ENCODE data around the gene MED12L. TPM values are rescaled to one million over a fixed set of nuclear protein-coding genes. Genes with fewer than 3 reads are reported as not detected.
"Not testable (repeated sequence)": the region's sequence is repeated elsewhere in the genome, so short reads cannot be mapped to it uniquely, and the experiment has no call there.

Gene MED12L
- total and polyA plus RNA-seq, 10 of the 15 experiments (the other 5 are each of a cell fraction or from before 2014, with no cell fraction given): 0.01 to 0.06 (median 0.03) TPM; not detected in 2

DNA sequence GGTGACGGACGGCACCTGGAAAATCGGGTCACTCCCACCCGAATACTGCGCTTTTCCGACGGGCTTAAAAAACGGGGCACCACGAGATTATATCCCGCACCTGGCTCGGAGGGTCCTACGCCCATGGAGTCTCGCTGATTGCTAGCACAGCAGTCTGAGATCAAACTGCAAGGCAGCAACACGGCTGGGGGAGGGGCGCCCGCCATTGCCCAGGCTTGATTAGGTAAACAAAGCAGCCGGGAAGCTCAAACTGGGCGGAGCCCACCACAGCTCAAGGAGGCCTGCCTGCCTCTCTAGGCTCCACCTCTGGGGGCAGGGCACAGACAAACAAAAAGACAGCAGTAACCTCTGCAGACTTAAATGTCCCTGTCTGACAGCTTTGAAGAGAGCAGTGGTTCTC is 156.5 kb downstream of the MED12L start:
- H3K4me3 ChIP-seq; H4K20me1 ChIP-seq (ENCODE audit: control insufficient read depth, insufficient read depth); H3K4me2 ChIP-seq (ENCODE audit: control insufficient read depth, insufficient read depth); H3K9ac ChIP-seq (ENCODE audit: control insufficient read depth, insufficient read depth, low read length); H2AFZ ChIP-seq (ENCODE audit: control insufficient read depth, low read depth, low read length); CTCF ChIA-PET; FAIRE-seq; H3K27me3 ChIP-seq (replicated peaks in 1 of 2; ENCODE audit: control insufficient read depth in 2 of 2, insufficient read depth in 2 of 2, low read length in 1 of 2); H3K79me2 ChIP-seq (ENCODE audit: control insufficient read depth, insufficient read depth, low read length); H3K36me3 ChIP-seq (ENCODE audit: control insufficient read depth in 2 of 2, insufficient read depth in 2 of 2, low read length in 1 of 2); BruUV-seq (replicated peaks); H3K4me1 ChIP-seq (ENCODE audit: control insufficient read depth, insufficient read depth, low read length); ATAC-seq; RAD21 ChIA-PET (ENCODE audit: unreplicated experiment); DNase-seq (ENCODE audit: low read depth, low spot score); SMC1A ChIA-PET (ENCODE audit: uncharacterized antibody, unreplicated experiment); H3K9me3 ChIP-seq (replicated peaks; ENCODE audit: control insufficient read depth, insufficient read depth, low read length); POLR2A ChIA-PET; H3K27ac ChIP-seq (ENCODE audit: control insufficient read depth, insufficient read depth); in situ Hi-C loops (cut with MboI); intact Hi-C loops (cut with micrococcal nuclease; ENCODE audit: unreplicated experiment): not testable (repeated sequence)
- WGBS (ENCODE audit: insufficient coverage, insufficient replicate concordance, low lambda C conversion rate, missing lambda C conversion rate): 55% methylated on average over 18 of the region's 18 CpGs

DNA sequence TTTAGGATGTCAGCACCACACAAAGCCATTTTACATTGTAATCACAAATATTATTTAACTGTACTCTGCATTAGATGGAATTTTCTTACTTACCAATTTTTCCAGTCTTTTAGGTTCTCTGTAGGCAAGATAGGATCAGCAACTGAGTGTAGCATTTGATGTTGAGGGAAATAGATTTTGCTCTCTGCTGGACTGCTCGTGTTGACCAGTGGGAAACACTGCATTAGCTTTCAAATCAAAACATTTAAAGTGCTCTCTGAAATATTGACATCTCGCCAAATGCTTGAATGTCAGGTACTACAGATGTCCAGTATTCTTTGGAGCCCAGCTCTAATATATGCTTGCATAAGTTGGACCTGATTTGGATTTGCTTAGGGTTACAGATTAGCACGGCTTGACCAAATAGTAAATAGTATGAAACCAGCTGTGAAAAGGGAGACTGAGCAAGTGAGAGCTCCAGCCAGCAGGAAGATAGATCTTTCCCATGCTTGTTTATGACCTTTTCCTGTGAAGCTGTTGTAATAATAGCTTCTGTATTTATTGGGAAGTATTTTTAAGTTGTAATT is 163.4 kb downstream of the MED12L start:
- SMC1A ChIA-PET (ENCODE audit: uncharacterized antibody, unreplicated experiment): interaction anchor here (1.3 kb wide), 1 partner anchor 43 kb away, joined by 4 read pairs; no protein-coding TSS in a partner anchor
- WGBS (ENCODE audit: insufficient coverage, insufficient replicate concordance, low lambda C conversion rate, missing lambda C conversion rate): 12% methylated on average over 3 of the region's 3 CpGs
- POLR2A ChIA-PET: no interaction called here
- Histone ChIP-seq H3K4me2 (ENCODE audit: control insufficient read depth, insufficient read depth) (no peak overlapping the region), H3K4me3 (no peak overlapping the region), H3K9ac (ENCODE audit: control insufficient read depth, insufficient read depth, low read length) (no peak overlapping the region), H3K27ac (ENCODE audit: control insufficient read depth, insufficient read depth) (no peak overlapping the region), H3K9me3 (replicated peaks; ENCODE audit: control insufficient read depth, insufficient read depth, low read length) (no peaks in the 10 kb centered on the region), H4K20me1 (ENCODE audit: control insufficient read depth, insufficient read depth) (no peaks in the 10 kb centered on the region), H3K27me3 (replicated peaks in 1 of 2; ENCODE audit: control insufficient read depth in 2 of 2, insufficient read depth in 2 of 2, low read length in 1 of 2) (peaks cover 0 to 2% of the 10 kb centered on the region in 2 experiments; a peak in 1 of 4 replicates), H3K36me3 (ENCODE audit: control insufficient read depth in 2 of 2, insufficient read depth in 2 of 2, low read length in 1 of 2) (no peaks in the 10 kb centered on the region), H2AFZ (ENCODE audit: control insufficient read depth, low read depth, low read length) (no peak overlapping the region), H3K4me1 (ENCODE audit: control insufficient read depth, insufficient read depth, low read length) (no peaks in the 10 kb centered on the region), H3K79me2 (ENCODE audit: control insufficient read depth, insufficient read depth, low read length) (no peaks in the 10 kb centered on the region)
- no peak for ATAC-seq
- no TSS peak for BruUV-seq (replicated peaks)
- RAD21 ChIA-PET (ENCODE audit: unreplicated experiment): no interaction called here
- DNase-seq (ENCODE audit: low read depth, low spot score): no peak
- intact Hi-C loops (cut with micrococcal nuclease; ENCODE audit: unreplicated experiment): no loop called here
- CTCF ChIA-PET: interaction anchor here (0.7 to 1.4 kb wide), 3 partner anchors 9 to 20 kb away, joined by 3 to 7 read pairs (median 4); no protein-coding TSS in a partner anchor
- no peak for FAIRE-seq
- TF ChIP-seq HDAC2 (IDR thresholded peaks at IDR 0.05) (no peak), NFYA (IDR thresholded peaks at IDR 0.05; ENCODE audit: borderline replicate concordance, low read depth, low read length) (no peak), RUNX3 (IDR thresholded peaks at IDR 0.05; ENCODE audit: low read length) (no peak), GATAD2B (conservative IDR thresholded peaks at IDR 0.05; ENCODE audit: low read depth) (no peak), FOXM1 (IDR thresholded peaks at IDR 0.05; ENCODE audit: low read depth, low read length) (no peak), SMARCA5 (IDR thresholded peaks at IDR 0.05) (no peak), NBN (IDR thresholded peaks at IDR 0.05) (no peak), MYB (IDR thresholded peaks at IDR 0.05; ENCODE audit: borderline replicate concordance, low read depth, low read length) (no peak), TCF3 (IDR thresholded peaks at IDR 0.05; ENCODE audit: borderline replicate concordance, insufficient read depth, low read depth, low read length) (no peak)
- in situ Hi-C loops (cut with MboI): no loop called here

Data from GM12878 (cell line).